LNCaP clone FGC (cell line): ENCODE data around the gene SLF2.

Experiments
- DNase-seq: peaks from one replicate; pipeline ENCODE4 v3.0.0-alpha.2; 2011; ENCODE audit warnings: low read depth
- H3K4me3 ChIP-seq: 2 replicates; pipeline ENCODE4 v1.5.1; 2011; ENCODE audit warnings: mild to moderate bottlenecking, low read depth, low read length, control low read depth
- TF ChIP-seq, protein P1 (sequence below): IDR thresholded peaks from 2 replicates; pipeline ENCODE4 v1.5.1; 2012; ENCODE audit warnings: mild to moderate bottlenecking; ENCODE audit not compliant: control insufficient read depth, insufficient read depth; ENCODE audit errors: extremely low read depth

The SLF2 gene

DNA sequence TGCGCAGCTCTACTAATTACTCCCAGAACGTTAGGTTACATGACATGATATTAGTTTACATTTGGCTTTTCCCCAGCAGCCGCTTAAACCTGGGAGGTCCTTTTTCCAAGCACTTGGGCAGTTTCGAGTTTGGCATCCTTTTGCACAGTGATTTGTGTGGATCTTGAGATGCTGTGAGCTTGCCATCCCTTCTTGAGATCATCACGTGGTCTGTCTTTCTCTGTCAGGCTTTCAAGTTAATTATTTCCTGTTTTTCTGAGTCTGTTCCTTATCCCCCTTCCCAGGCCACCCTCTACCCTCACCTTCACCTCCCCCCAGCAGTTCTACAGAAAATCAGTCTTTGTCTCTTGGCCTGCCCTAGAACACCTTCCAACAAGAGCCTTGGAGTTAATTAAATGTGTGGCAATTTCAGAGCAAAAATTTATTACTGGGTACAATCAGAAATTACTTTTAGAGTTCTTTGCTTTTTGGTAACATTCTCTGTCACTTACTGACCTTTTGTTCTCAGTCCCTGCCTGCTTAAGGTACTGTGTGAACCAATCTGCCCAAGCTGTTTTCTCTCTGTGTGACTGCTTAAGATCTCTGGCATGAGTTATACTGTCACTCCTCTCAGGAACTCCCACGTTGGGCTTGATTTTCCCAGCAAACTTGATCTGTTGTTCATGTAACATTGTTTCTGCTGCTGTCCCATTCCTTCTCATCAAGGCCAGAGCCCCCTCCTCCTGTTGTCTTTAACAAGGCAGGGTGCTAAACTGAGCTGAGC, 3.1 kb upstream of the SLF2 start:
- H3K4me3 ChIP-seq: no peak overlapping the region
- TF ChIP-seq, protein P1, sequence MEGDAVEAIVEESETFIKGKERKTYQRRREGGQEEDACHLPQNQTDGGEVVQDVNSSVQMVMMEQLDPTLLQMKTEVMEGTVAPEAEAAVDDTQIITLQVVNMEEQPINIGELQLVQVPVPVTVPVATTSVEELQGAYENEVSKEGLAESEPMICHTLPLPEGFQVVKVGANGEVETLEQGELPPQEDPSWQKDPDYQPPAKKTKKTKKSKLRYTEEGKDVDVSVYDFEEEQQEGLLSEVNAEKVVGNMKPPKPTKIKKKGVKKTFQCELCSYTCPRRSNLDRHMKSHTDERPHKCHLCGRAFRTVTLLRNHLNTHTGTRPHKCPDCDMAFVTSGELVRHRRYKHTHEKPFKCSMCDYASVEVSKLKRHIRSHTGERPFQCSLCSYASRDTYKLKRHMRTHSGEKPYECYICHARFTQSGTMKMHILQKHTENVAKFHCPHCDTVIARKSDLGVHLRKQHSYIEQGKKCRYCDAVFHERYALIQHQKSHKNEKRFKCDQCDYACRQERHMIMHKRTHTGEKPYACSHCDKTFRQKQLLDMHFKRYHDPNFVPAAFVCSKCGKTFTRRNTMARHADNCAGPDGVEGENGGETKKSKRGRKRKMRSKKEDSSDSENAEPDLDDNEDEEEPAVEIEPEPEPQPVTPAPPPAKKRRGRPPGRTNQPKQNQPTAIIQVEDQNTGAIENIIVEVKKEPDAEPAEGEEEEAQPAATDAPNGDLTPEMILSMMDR: no peak
- DNase-seq: no peak

GRCh38 chr10:100911472-100911871, 1.3 kb upstream of the SLF2 start:
- DNase-seq: no peak
- no peak overlapping the region for H3K4me3 ChIP-seq
- TF ChIP-seq, protein P1: no peak

GRCh38 chr10:100912013-100912604, 654 bp upstream of the SLF2 start:
- TF ChIP-seq, protein P1: no peak
- peak overlapping the region; percentile 78 for H3K4me3 ChIP-seq
- no peak for DNase-seq

DNA sequence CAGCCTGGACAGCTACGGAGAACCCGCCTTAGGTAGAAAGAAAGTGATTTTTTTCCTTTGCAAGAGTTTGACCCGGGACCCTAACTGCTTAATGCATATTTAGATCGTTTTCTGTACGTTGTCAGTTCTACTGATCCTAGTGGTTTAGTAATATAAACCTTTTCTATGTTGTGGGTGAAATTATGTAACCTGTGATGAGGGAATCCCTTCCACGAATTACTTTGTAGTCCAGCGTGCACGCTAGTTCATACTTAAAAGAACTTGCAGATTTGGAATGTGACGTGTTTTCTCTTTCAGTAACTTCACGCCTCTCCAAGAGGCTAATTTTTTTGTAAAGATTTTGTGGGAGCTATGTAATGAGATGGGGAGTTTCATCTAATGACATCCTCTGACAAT, 705 bp downstream of the SLF2 start:
- DNase-seq: no peak
- H3K4me3 ChIP-seq: peak overlapping the region; percentile 78
- TF ChIP-seq, protein P1: no peak

GRCh38 chr10:100917071-100917470, 4.3 kb downstream of the SLF2 start:
- DNase-seq: no peak
- no peak overlapping the region for H3K4me3 ChIP-seq
- TF ChIP-seq, protein P1: no peak

GRCh38 chr10:100923580-100923979, 10.8 kb downstream of the SLF2 start:
- TF ChIP-seq, protein P1: no peak
- H3K4me3 ChIP-seq: no peak overlapping the region
- DNase-seq: no peak
